ENCODE measurements around the gene RGS1.

GRCh38 chr1:192538407-192539296 lies 36.9 kb upstream of the RGS1 start:
- TF ChIP-seq, protein P1, sequence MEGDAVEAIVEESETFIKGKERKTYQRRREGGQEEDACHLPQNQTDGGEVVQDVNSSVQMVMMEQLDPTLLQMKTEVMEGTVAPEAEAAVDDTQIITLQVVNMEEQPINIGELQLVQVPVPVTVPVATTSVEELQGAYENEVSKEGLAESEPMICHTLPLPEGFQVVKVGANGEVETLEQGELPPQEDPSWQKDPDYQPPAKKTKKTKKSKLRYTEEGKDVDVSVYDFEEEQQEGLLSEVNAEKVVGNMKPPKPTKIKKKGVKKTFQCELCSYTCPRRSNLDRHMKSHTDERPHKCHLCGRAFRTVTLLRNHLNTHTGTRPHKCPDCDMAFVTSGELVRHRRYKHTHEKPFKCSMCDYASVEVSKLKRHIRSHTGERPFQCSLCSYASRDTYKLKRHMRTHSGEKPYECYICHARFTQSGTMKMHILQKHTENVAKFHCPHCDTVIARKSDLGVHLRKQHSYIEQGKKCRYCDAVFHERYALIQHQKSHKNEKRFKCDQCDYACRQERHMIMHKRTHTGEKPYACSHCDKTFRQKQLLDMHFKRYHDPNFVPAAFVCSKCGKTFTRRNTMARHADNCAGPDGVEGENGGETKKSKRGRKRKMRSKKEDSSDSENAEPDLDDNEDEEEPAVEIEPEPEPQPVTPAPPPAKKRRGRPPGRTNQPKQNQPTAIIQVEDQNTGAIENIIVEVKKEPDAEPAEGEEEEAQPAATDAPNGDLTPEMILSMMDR (IDR thresholded peaks at IDR 0.05): no peak
- no peak for TF ChIP-seq POLR2A (IDR thresholded peaks at IDR 0.05)
